HUES48 (cell line): Measurements from ENCODE around the gene FHIT.

Experiments used
- H3K27ac ChIP-seq: one replicate; pipeline ENCODE4 v1.7.0; 2013; ENCODE audit warnings: low read depth, low read length, inconsistent platforms
- H3K27me3 ChIP-seq: 2 replicates; pipeline ENCODE4 v1.6.1; 2013; ENCODE audit warnings: mild to moderate bottlenecking, low read length; ENCODE audit not compliant: control insufficient read depth, insufficient read depth
- H3K36me3 ChIP-seq: 2 replicates; pipeline ENCODE4 v1.6.1; 2013; ENCODE audit warnings: low read length; ENCODE audit not compliant: control insufficient read depth, insufficient read depth
- H3K4me1 ChIP-seq: 2 replicates; pipeline ENCODE4 v1.6.1; 2013; ENCODE audit warnings: mild to moderate bottlenecking, low read length; ENCODE audit not compliant: control insufficient read depth, insufficient read depth
- H3K4me3 ChIP-seq: 2 replicates; pipeline ENCODE4 v1.5.1; 2013; ENCODE audit warnings: mild to moderate bottlenecking, low read depth, low read length
- H3K9ac ChIP-seq: 2 replicates; pipeline ENCODE4 v1.6.1; 2013; ENCODE audit warnings: mild to moderate bottlenecking, low read depth, low read length, moderate library complexity
- H3K9me3 ChIP-seq: 2 replicates; pipeline ENCODE4 v1.6.1; 2013; ENCODE audit warnings: low read length; ENCODE audit not compliant: control insufficient read depth, insufficient read depth

The FHIT gene

GRCh38 chr3:59908280-59908679 lies 1343.0 kb downstream of the FHIT start:
- no peaks in the 10 kb centered on the region for H3K9me3 ChIP-seq
- H3K27ac ChIP-seq = no peak overlapping the region
- H3K36me3 ChIP-seq = no peaks in the 10 kb centered on the region
- no peaks in the 10 kb centered on the region for H3K4me1 ChIP-seq
- no peak overlapping the region for H3K9ac ChIP-seq
- H3K27me3 ChIP-seq = no peaks in the 10 kb centered on the region
- H3K4me3 ChIP-seq = no peak overlapping the region

GRCh38 chr3:59904296-59904695 lies 1347.0 kb downstream of the FHIT start:
- Histone ChIP-seq H3K9me3 (no peaks in the 10 kb centered on the region), H3K27ac (no peak overlapping the region), H3K9ac (no peak overlapping the region), H3K36me3 (no peaks in the 10 kb centered on the region), H3K27me3 (no peaks in the 10 kb centered on the region), H3K4me3 (no peak overlapping the region), H3K4me1 (no peaks in the 10 kb centered on the region)

GRCh38 chr3:59899061-59899460 lies 1352.2 kb downstream of the FHIT start:
- Histone ChIP-seq H3K4me1 (no peaks in the 10 kb centered on the region), H3K27me3 (no peaks in the 10 kb centered on the region), H3K36me3 (no peaks in the 10 kb centered on the region), H3K27ac (no peak overlapping the region), H3K9ac (no peak overlapping the region), H3K4me3 (no peak overlapping the region), H3K9me3 (no peaks in the 10 kb centered on the region)

- no peak overlapping the region for H3K27ac ChIP-seq
Measured at GRCh38 chr3:59895972-59896371, 1355.3 kb downstream of the FHIT start.

GRCh38 chr3:59894425-59895121 lies 1356.7 kb downstream of the FHIT start:
- Histone ChIP-seq H3K9me3 (no peaks in the 10 kb centered on the region), H3K27me3 (no peaks in the 10 kb centered on the region), H3K4me1 (no peaks in the 10 kb centered on the region), H3K4me3 (no peak overlapping the region), H3K27ac (no peak overlapping the region), H3K36me3 (no peaks in the 10 kb centered on the region), H3K9ac (no peak overlapping the region)

More at GRCh38 chr3:59895972-59896371, 1355.3 kb downstream of the FHIT start:
- Histone ChIP-seq H3K4me3 (no peak overlapping the region), H3K36me3 (no peaks in the 10 kb centered on the region), H3K27me3 (no peaks in the 10 kb centered on the region), H3K4me1 (no peaks in the 10 kb centered on the region), H3K9me3 (no peaks in the 10 kb centered on the region), H3K9ac (no peak overlapping the region)

- Histone ChIP-seq H3K36me3 (no peaks in the 10 kb centered on the region), H3K9me3 (no peaks in the 10 kb centered on the region), H3K4me1 (no peaks in the 10 kb centered on the region), H3K4me3 (no peak overlapping the region), H3K27me3 (no peaks in the 10 kb centered on the region), H3K9ac (no peak overlapping the region), H3K27ac (no peak overlapping the region)
Measured at GRCh38 chr3:59890639-59891038, 1360.6 kb downstream of the FHIT start.

- Histone ChIP-seq H3K4me3 (no peak overlapping the region), H3K9me3 (no peaks in the 10 kb centered on the region), H3K36me3 (no peaks in the 10 kb centered on the region), H3K27me3 (no peaks in the 10 kb centered on the region), H3K4me1 (no peaks in the 10 kb centered on the region), H3K27ac (no peak overlapping the region), H3K9ac (no peak overlapping the region)
Measured at GRCh38 chr3:59886790-59887189, 1364.5 kb downstream of the FHIT start.

- Histone ChIP-seq H3K27me3 (no peaks in the 10 kb centered on the region), H3K36me3 (no peaks in the 10 kb centered on the region), H3K27ac (no peak overlapping the region), H3K4me3 (no peak overlapping the region), H3K9ac (no peak overlapping the region), H3K4me1 (no peaks in the 10 kb centered on the region), H3K9me3 (no peaks in the 10 kb centered on the region)
Measured at GRCh38 chr3:59885899-59886400, 1365.3 kb downstream of the FHIT start.

- Histone ChIP-seq H3K4me3 (no peak overlapping the region), H3K36me3 (no peaks in the 10 kb centered on the region), H3K27ac (no peak overlapping the region), H3K27me3 (no peaks in the 10 kb centered on the region), H3K4me1 (no peaks in the 10 kb centered on the region), H3K9ac (no peak overlapping the region), H3K9me3 (no peaks in the 10 kb centered on the region)
Measured at GRCh38 chr3:59885101-59885500, 1366.2 kb downstream of the FHIT start.

- Histone ChIP-seq H3K4me3 (no peak overlapping the region), H3K36me3 (no peaks in the 10 kb centered on the region), H3K27ac (no peak overlapping the region), H3K9ac (no peak overlapping the region), H3K4me1 (no peaks in the 10 kb centered on the region), H3K27me3 (no peaks in the 10 kb centered on the region), H3K9me3 (no peaks in the 10 kb centered on the region)
Measured at GRCh38 chr3:59884409-59884808, 1366.8 kb downstream of the FHIT start.

- Histone ChIP-seq H3K27ac (no peak overlapping the region), H3K9ac (no peak overlapping the region), H3K9me3 (no peaks in the 10 kb centered on the region), H3K27me3 (no peaks in the 10 kb centered on the region), H3K4me3 (no peak overlapping the region), H3K4me1 (no peaks in the 10 kb centered on the region), H3K36me3 (no peaks in the 10 kb centered on the region)
Measured at GRCh38 chr3:59882746-59883145, 1368.5 kb downstream of the FHIT start.
